Ecto neural progenitor cell (in vitro differentiated cells): ENCODE measurements around the gene NFATC4.
A peak's percentile ranks its signal among the peaks of the same experiment; 100 is the strongest.

Experiments used
- DNase-seq: peaks from one replicate; pipeline ENCODE4 v3.0.0-alpha.2; 2018; ENCODE audit warnings: low spot score

The NFATC4 gene

DNA sequence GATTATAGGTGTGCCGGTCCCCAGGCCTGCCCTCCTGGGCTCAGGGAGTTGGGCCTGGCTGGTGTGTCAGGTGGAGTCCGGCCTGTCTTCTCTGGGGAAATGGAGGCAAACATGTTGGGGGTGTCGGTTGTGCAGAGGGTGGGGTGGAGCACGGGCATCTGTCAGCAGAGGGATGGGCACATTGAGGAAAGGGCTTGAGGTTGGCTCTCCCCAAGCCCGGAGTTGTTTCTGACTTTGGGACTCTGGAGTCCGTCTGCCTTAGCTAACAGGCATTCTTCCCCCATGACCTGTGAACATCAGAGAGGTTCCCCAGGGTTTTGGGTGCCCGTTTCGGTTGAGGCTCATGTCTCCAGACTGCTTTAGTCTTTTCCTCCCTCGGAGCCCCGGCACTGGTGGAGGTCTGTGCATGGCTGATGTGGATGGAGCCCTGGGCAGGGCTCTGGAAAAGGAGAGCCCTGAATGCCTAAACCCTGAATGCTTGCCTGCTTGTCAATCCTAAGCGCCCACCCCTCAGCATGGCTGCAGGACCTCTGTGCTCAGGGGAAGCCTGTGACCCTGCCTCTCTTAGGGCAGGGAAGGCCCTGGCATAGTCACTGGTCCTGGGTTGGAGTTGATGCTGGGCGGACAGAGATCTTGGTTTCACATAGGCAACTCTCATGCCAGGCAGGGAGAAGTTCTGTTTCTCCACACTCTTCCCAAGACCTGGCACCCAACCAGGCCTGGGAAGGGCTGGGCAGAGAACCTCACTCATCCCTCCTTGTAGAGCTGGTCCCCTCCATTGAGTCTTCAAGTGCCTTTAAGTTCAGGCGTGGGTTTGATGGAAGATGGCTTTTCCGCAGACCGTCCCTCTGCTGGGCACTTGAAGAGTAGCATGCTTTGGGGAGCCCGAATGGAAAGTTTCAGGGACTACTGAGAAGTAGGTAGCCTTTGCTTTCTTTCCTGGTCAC, 43.7 kb downstream of the NFATC4 start:
- no peak for DNase-seq

GRCh38 chr14:24414077-24414476, 46.1 kb downstream of the NFATC4 start:
- no peak for DNase-seq

DNA sequence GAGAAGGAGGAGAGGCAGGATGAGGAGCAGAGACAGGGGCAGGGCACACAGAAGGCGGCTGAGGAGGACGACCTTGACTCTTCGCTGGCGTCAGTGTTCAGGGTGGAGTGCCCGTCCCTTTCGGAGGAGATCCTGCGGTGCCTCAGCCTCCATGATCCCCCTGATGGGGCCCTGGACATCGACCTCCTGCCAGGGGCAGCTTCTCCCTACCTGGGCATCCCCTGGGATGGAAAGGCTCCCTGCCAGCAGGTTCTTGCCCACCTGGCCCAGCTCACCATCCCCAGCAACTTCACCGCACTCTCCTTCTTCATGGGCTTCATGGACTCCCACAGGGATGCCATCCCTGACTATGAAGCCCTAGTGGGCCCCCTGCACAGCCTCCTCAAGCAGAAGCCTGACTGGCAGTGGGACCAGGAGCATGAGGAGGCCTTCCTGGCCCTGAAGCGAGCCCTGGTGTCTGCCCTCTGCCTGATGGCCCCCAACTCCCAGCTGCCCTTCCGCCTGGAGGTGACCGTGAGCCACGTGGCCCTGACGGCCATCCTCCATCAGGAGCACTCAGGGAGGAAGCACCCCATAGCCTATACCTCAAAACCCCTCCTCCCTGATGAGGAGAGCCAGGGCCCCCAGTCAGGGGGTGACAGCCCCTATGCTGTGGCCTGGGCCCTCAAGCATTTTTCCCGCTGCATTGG, 46.9 kb downstream of the NFATC4 start:
- DNase-seq = no peak

DNA sequence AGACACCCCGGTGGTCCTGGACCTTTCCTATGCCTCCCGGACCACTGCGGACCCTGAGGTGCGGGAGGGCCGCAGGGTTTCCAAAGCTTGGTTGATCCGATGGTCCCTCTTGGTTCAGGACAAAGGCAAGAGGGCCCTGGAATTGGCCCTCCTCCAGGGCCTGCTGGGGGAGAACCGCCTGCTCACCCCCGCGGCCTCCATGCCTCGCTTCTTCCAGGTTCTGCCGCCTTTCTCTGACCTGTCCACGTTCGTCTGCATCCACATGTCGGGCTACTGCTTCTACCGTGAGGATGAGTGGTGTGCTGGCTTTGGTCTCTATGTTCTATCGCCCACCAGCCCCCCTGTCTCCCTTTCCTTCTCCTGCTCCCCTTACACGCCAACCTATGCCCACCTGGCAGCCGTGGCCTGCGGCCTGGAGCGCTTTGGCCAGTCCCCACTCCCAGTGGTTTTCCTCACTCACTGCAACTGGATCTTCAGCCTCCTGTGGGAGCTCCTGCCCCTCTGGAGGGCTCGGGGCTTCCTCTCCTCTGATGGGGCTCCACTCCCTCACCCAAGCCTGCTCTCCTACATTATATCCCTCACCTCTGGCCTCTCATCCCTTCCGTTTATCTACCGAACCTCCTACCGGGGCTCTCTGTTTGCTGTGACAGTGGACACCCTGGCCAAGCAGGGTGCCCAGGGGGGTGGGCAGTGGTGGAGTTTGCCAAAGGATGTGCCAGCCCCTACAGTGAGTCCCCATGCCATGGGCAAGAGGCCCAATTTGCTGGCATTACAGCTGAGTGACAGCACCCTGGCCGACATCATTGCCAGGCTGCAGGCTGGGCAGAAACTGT, 47.7 kb downstream of the NFATC4 start:
- DNase-seq = no peak

DNA sequence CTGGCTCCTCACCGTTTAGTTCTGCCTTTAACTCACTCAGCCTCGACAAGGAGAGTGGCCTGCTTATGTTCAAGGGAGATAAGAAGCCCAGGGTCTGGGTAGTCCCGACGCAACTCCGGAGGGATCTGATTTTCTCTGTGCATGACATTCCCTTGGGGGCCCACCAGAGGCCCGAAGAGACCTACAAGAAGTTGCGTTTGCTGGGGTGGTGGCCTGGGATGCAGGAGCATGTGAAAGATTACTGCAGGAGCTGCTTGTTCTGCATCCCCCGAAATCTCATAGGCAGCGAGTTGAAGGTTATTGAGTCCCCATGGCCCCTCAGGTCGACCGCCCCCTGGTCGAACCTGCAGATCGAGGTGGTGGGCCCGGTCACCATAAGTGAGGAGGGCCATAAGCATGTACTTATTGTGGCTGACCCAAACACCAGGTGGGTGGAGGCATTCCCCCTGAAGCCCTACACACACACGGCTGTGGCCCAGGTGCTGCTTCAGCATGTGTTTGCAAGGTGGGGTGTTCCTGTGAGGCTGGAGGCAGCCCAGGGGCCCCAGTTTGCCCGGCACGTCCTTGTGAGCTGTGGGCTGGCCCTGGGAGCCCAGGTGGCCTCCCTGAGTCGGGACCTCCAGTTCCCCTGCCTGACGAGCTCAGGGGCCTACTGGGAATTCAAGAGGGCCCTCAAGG, 48.4 kb downstream of the NFATC4 start:
- DNase-seq = no peak

DNA sequence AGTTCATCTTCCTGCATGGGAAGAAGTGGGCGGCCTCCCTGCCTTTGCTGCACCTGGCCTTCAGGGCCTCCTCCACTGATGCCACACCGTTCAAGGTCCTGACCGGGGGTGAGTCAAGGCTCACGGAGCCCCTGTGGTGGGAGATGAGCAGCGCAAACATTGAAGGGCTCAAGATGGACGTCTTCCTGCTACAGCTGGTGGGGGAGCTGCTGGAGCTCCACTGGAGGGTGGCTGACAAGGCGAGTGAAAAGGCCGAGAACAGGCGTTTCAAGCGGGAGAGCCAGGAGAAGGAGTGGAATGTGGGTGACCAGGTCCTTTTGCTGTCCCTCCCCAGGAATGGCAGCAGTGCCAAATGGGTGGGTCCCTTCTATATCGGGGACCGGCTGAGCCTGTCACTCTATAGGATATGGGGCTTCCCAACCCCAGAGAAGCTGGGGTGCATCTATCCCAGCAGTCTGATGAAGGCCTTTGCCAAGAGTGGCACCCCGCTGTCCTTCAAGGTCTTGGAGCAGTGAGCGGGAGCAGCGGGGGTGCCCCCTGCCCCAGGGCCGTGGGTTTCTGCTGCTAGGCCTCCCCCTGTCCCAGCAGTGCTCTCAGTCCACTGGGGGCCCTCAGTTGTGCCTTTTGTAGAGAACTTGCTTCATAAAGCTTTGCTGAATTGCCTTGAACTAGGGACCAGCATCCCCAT, 49.1 kb downstream of the NFATC4 start:
- DNase-seq = no peak

DNA sequence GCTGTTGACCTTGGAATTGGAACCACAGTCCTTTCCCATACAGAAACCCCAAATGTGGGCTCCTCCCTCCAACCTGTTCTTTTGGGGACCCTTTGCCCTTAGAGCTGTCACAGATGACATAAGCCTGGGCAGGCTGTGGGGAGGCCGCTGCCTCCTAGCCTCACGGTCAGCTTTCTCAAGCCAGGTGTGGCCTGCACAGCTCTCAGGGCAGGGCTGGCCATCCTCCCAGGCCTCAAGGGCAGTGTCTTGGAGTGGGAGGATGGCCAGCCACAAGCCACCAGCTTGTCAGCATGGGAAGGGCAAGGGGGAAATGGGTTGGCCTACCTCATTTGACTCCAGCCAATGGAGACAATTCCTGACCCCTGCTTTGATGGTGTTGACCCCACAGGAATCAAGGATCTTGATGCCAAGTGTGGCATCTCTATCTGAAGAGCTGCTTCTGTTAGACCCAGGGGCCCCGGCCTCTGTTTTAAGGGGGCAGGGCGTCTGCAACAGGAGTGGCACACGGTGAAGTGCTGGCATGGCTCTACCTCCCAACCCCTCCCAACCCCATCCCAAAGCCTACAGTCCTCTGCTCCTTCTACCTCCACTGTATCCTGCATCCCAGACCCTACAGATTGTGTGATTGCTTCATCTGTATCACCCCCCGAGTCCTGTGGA, 50.0 kb downstream of the NFATC4 start:
- no peak for DNase-seq

DNA sequence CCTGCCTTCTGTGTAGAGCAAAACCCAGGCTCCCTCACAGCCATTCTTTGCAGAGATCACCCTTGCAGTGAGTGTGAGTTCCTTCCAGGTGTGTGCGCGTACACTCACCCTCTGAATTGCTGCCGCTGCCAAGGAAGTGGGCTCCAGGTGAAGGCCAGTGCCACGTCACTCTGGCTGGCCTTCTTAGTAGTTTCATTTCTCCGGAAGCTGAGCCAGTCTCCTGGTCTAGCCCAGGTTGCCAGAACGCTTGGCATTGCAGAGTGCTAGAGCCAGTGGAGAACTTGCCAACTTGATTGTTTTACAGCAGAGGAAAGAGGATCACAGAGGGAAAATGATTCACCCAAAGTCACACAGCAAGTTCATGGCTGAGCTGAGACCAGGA, 50.5 kb downstream of the NFATC4 start:
- DNase-seq = no peak

DNA sequence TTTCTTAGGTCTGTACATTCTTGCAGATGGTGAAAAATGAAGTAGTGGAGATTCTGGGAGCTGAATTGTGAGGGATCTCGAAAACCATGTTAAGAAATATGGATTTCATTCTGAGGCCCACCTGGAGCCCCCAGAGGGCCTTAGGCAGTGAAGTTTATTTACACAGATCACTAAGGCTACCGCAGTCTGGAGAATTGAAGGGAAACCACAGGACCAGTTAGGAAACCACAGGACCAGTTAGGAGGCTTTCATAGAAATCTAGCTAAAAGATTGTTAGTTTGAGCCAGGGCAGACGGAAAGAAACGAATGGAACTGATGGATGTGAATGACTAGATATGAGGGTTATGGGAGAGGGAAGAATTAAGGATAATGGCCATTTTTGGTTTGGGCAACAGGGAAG, 54.3 kb downstream of the NFATC4 start:
- no peak for DNase-seq

DNA sequence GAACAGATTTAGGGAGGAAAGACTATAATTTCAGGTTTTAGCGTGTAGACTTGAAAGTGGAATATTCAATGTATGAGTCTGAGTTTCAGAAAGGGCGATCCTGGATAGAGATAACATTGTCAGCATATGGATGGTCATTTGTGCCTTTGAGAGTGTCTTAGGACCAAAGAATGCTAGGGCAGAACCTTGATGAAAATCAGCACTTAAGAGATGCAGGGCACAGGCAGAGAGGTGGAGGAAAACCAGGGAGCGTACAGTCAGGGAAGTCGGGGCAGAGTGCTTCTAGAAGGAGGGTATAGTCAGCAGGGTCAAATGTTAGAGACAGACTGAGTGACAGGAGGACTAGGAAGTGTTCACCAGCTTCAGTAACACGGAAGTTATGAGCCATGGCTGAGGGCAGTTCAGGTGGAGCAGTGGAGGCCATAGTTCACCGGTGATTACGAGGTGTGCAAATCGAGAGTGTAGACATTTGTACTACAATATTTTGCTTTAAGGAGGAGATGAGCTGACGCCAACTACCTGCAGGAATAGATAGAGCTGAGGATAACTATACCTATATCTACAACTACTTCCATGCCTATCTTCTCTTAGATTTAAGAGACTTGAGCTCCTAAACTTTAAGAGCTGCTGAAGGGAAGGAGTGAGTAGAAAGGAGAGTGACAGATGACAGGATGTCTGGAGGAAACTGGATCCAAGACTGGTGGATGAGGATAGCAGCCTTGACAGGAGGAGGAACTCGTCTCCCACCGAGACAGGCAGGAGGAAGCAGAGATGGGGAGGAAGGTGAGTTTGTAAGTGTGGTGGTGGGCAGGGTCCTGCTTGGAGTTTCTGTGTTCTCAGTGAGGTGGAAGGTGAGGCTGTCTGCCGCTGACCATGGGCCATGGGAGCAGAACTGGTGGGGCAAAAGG, 55.0 kb downstream of the NFATC4 start:
- no peak for DNase-seq

GRCh38 chr14:24425704-24426103, 57.7 kb downstream of the NFATC4 start:
- DNase-seq = no peak

DNA sequence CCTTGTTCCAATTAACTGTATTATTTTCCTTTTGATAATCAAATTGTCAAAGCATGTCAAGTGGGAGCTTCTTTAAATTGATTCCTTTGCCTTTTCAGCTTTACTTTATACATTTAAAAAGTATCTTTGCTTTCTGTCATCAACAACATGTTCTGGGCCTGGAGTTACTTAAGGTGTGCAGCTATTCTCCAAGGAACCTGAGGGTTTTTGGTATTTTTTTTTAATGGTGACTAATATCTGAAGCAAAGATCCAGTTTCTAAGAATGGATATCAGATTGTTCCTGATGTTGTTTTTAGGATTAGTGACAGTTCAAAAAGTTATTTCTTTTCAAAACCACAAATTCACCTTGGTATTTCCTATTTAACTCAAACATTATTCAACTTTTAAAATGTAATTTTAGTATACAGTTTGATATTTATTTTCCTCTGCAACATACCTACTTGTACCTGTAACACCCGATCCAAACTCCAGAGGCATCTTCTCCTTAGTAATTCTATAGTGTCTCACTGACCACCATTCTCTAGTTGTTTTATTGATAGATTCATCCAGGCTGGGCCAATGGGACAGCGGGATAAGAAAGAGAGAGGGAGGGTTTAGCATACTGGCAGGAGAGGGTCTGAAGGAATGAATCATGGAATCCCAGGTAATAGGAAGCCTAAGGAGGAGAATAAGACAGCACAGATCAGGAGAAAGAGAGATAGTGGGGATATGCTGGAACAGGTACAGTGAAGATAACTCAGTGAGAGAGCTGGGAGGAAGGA, 58.3 kb downstream of the NFATC4 start:
- peak; percentile 3 for DNase-seq

GRCh38 chr14:24426912-24427536, 59.0 kb downstream of the NFATC4 start:
- peak; percentile 41 for DNase-seq

- DNase-seq = peak; percentile 42
These were observed 59.8 kb downstream of the NFATC4 start for GRCh38 chr14:24427537-24428508.

DNA sequence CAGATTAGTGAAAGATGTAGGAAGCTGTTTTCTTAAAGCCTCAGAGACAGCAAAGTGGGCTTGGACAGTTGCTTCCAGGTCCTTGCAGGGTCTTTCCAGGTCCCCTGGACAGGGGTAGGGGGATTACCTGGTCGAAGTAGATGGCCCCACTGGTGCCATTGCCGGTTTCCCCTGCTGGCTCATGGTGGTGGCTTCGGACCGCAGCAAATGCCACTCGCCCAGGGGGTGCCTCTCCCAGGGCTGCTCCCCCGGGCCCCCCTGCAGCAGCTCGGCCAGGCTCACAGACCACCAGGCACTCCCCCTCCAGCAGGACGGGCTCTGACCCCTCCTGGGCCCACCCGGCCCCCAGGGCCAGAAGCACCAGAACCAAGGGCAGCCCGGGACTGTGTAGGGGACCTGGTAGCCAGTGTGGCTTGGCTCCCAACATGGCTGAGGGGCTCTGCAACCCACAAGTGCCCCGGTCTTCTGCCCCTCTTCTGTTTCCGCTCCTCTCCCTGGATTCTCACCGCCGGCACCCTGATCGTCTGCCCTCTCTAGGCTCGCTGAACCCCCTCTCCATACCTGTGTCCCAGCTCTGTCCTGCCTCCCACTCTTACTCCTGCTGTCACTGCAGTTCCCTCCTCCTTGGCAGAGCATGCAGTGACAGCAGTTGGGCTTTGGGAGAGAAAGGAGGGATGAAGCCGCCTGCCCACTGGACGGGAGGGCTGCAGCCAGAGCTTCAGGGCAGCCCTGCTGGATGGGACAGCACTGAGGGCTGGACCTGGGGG, 60.8 kb downstream of the NFATC4 start:
- peak; percentile 42 for DNase-seq
